Measurements from ENCODE around the gene FXYD6. TPM values are rescaled to one million over a fixed set of nuclear protein-coding genes. Genes with fewer than 3 reads are reported as not detected.

Gene FXYD6
- total RNA-seq, 6 experiments from 2014 or later = not detected

DNA sequence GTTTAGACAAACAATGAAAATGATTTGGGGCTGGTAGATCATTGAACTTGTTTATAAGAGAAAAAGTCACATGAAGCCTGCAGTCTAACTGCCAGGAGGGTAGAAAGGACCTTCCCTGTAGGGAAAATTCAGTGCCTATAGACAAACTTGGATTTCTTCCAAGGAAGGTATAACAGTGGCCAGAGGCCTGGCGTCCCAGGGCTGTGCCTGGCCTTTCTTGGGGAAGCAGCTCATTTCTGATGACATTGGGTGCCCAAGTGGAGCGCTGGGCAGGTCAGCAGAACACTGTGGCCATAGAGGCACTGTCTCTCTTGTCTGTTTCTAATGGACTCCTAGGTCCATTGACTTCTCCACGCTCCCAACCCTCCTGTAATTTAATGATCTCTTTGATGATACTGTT is 6.6 kb upstream of the FXYD6 start:
- Mint-ChIP-seq H3K9me3 (no peaks in the 10 kb centered on the region), H3K27me3 (ENCODE audit: insufficient read depth) (peaks cover 37% of the 10 kb centered on the region), H3K27ac (no peak overlapping the region), H3K4me1 (ENCODE audit: low read depth) (no peaks in the 10 kb centered on the region), H3K36me3 (ENCODE audit: low read depth) (no peaks in the 10 kb centered on the region), H3K4me3 (no peak overlapping the region)
- TF ChIP-seq, protein P1, sequence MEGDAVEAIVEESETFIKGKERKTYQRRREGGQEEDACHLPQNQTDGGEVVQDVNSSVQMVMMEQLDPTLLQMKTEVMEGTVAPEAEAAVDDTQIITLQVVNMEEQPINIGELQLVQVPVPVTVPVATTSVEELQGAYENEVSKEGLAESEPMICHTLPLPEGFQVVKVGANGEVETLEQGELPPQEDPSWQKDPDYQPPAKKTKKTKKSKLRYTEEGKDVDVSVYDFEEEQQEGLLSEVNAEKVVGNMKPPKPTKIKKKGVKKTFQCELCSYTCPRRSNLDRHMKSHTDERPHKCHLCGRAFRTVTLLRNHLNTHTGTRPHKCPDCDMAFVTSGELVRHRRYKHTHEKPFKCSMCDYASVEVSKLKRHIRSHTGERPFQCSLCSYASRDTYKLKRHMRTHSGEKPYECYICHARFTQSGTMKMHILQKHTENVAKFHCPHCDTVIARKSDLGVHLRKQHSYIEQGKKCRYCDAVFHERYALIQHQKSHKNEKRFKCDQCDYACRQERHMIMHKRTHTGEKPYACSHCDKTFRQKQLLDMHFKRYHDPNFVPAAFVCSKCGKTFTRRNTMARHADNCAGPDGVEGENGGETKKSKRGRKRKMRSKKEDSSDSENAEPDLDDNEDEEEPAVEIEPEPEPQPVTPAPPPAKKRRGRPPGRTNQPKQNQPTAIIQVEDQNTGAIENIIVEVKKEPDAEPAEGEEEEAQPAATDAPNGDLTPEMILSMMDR (IDR thresholded peaks at IDR 0.05) = no peak
- DNase-seq = no peak

- Mint-ChIP-seq H3K27me3 (ENCODE audit: insufficient read depth) (peaks cover 39% of the 10 kb centered on the region), H3K4me1 (ENCODE audit: low read depth) (no peaks in the 10 kb centered on the region), H3K9me3 (no peaks in the 10 kb centered on the region), H3K4me3 (no peak overlapping the region), H3K36me3 (ENCODE audit: low read depth) (no peaks in the 10 kb centered on the region), H3K27ac (no peak overlapping the region)
- DNase-seq = no peak
- TF ChIP-seq, protein P1 (IDR thresholded peaks at IDR 0.05) = no peak
Observed at GRCh38 chr11:117882311-117882905, 6.0 kb upstream of the FXYD6 start.

GRCh38 chr11:117881217-117881616 is 4.8 kb upstream of the FXYD6 start:
- no peak overlapping the region for H3K27ac Mint-ChIP-seq
- no peaks in the 10 kb centered on the region for H3K9me3 Mint-ChIP-seq
- DNase-seq = no peak
- H3K27me3 Mint-ChIP-seq (ENCODE audit: insufficient read depth) = peaks cover 45% of the 10 kb centered on the region
- H3K4me1 Mint-ChIP-seq (ENCODE audit: low read depth) = no peaks in the 10 kb centered on the region
- TF ChIP-seq, protein P1 (IDR thresholded peaks at IDR 0.05) = no peak
- H3K4me3 Mint-ChIP-seq = no peak overlapping the region
- no peaks in the 10 kb centered on the region for H3K36me3 Mint-ChIP-seq (ENCODE audit: low read depth)

DNA sequence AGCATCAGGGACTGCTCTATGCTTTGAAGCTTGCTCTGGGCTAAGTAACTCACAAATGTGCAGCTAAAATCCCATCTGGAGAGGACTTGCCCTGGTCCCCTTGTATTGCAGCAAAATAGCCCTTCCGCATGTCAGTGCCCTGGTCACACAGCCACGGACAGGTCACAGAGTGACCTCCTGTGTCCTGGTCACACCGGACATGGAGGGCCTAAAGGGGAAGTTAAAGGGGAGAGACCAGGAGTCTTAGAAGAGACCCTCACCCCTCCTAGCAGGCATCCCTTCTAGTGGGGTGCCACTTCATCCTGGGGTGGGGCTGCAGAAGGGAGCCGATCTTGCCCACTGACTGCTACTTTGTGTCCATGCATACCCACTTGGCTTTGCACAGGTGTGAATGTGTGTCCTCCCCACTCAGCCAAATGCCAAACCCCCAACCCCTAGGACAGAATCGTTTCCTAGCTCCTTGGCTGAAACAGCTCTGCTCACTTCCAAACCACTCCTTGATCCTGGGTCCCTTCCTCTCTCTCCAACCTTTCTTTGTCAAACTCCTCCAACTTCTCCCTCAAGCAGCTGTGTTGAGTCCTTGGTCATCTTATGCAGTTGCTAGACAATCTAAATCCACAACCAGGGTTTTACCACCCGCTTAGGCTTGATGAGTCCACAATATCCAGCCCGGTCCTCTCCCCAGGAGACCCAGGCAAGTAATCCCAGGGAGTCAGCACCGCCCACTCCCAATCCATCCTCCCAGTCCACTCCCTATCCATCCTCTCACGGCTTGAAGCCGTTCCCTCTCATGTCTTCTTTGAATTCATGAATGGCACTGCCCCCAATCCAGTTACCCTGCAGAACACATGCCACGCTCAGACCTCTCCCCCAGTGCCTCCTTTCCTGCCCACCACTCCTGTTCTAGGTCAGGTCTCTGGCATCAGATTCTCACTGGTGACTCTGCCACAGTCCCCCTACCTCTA is 3.3 kb upstream of the FXYD6 start:
- H3K4me3 Mint-ChIP-seq = no peak overlapping the region
- no peak overlapping the region for H3K27ac Mint-ChIP-seq
- no peaks in the 10 kb centered on the region for H3K9me3 Mint-ChIP-seq
- no peaks in the 10 kb centered on the region for H3K36me3 Mint-ChIP-seq (ENCODE audit: low read depth)
- H3K4me1 Mint-ChIP-seq (ENCODE audit: low read depth) = no peaks in the 10 kb centered on the region
- TF ChIP-seq, protein P1 (IDR thresholded peaks at IDR 0.05) = no peak
- peaks cover 50% of the 10 kb centered on the region for H3K27me3 Mint-ChIP-seq (ENCODE audit: insufficient read depth)
- no peak for DNase-seq

- TF ChIP-seq, protein P1 (IDR thresholded peaks at IDR 0.05) = no peak
- DNase-seq = no peak
- Mint-ChIP-seq H3K27ac (no peak overlapping the region), H3K9me3 (no peaks in the 10 kb centered on the region), H3K27me3 (ENCODE audit: insufficient read depth) (peaks cover 56% of the 10 kb centered on the region), H3K4me1 (ENCODE audit: low read depth) (no peaks in the 10 kb centered on the region), H3K36me3 (ENCODE audit: low read depth) (no peaks in the 10 kb centered on the region), H3K4me3 (no peak overlapping the region)
Observed at GRCh38 chr11:117878939-117879475, 2.5 kb upstream of the FXYD6 start.

Measured in HFFc6 (cell line).